Activated CD4-positive, CD25-positive, alpha-beta regulatory T cell treated with anti-CD3 and anti-CD28 coated beads, Interleukin-2, amount 50 U/mL, for 16 hours (primary cell): ENCODE measurements around the gene ZMIZ1.

ENCODE experiments used
- DNase-seq: peaks from one replicate; pipeline ENCODE4 v3.0.0-alpha.2; 2020; ENCODE audit warnings: low read depth, low spot score

ZMIZ1 gene

GRCh38 chr10:79063661-79064492 lies 4.9 kb upstream of the ZMIZ1 start:
- DNase-seq: no peak

- no peak for DNase-seq
Measured at GRCh38 chr10:79065091-79065551, 3.6 kb upstream of the ZMIZ1 start.

GRCh38 chr10:79065853-79066252 lies 2.9 kb upstream of the ZMIZ1 start:
- DNase-seq: no peak

- DNase-seq: no peak
Measured at GRCh38 chr10:79066411-79067240, 2.1 kb upstream of the ZMIZ1 start.

GRCh38 chr10:79067241-79068202 lies 1.2 kb upstream of the ZMIZ1 start:
- DNase-seq: peak; percentile 66

GRCh38 chr10:79068203-79068561 lies 584 bp upstream of the ZMIZ1 start:
- no peak for DNase-seq

GRCh38 chr10:79069325-79070080 lies 737 bp downstream of the ZMIZ1 start:
- no peak for DNase-seq

- DNase-seq: no peak
Measured at GRCh38 chr10:79070081-79070605, 1.4 kb downstream of the ZMIZ1 start.

GRCh38 chr10:79070606-79071395 lies 2.0 kb downstream of the ZMIZ1 start:
- DNase-seq: no peak

- DNase-seq: no peak
Measured at GRCh38 chr10:79071396-79071923, 2.7 kb downstream of the ZMIZ1 start.

- no peak for DNase-seq
Measured at GRCh38 chr10:79072041-79072441, 3.3 kb downstream of the ZMIZ1 start.

GRCh38 chr10:79072994-79073645 lies 4.4 kb downstream of the ZMIZ1 start:
- no peak for DNase-seq

GRCh38 chr10:79073784-79074432 lies 5.1 kb downstream of the ZMIZ1 start:
- DNase-seq: no peak

- DNase-seq: no peak
Measured at GRCh38 chr10:79074732-79075131, 6.0 kb downstream of the ZMIZ1 start.

GRCh38 chr10:79075418-79075817 lies 6.7 kb downstream of the ZMIZ1 start:
- no peak for DNase-seq

GRCh38 chr10:79077488-79078173 lies 8.9 kb downstream of the ZMIZ1 start:
- no peak for DNase-seq

- no peak for DNase-seq
Measured at GRCh38 chr10:79078367-79079053, 9.7 kb downstream of the ZMIZ1 start.
